Vagina (tissue), 2 donors: ENCODE data around the gene SSTR5. TPM values are rescaled to one million over a fixed set of nuclear protein-coding genes. Genes with fewer than 3 reads are reported as not detected.

Source experiments
- DNase-seq, 2 donors: peaks; one replicate each; pipeline ENCODE4 v3.0.0-alpha.2; 2017; ENCODE audit errors: extremely low spot score in 2 of 2
- H3K27ac ChIP-seq: fragments of 200-600 bp; sonication (generic); one replicate; pipeline ENCODE4 v1.5.1; 2019
- H3K27me3 ChIP-seq: fragments of 200-600 bp; sonication (generic); one replicate; pipeline ENCODE4 v1.5.1; 2019
- H3K36me3 ChIP-seq, 2 donors: fragments of 200-600 bp; sonication (generic); one replicate each; pipeline ENCODE4 v1.5.1; 2017 to 2019
- H3K4me1 ChIP-seq: fragments of 200-600 bp; sonication (generic); one replicate; pipeline ENCODE4 v1.5.1; 2019
- H3K4me3 ChIP-seq, 2 donors: fragments of 200-600 bp; sonication (generic); 1 replicate in 1 of 2; 2 replicates in 1 of 2; pipeline ENCODE4 v1.5.1; 2016 to 2019
- H3K9me3 ChIP-seq: fragments of 200-600 bp; sonication (generic); one replicate; pipeline ENCODE4 v1.5.1; 2019
- CTCF ChIP-seq, 3 experiments: fragments of 450-650 bp in 2 of 3; fragments of 200-600 bp in 1 of 3; sonication (generic) in 1 of 3; IDR thresholded peaks; one replicate each; pipeline ENCODE4 v1.5.1; 2017 to 2019; ENCODE audit warnings: antibody characterized with exemption in 3 of 3, mild to moderate bottlenecking in 2 of 3, moderate library complexity in 2 of 3
- POLR2A ChIP-seq, 2 donors: fragments of 450-650 bp; IDR thresholded peaks; one replicate each; pipeline ENCODE4 v1.6.1; 2017; ENCODE audit warnings: antibody characterized with exemption in 2 of 2, mild to moderate bottlenecking in 2 of 2, moderate library complexity in 2 of 2
- POLR2AphosphoS5 ChIP-seq, 2 donors: sonication (generic); formaldehyde crosslinking; IDR thresholded peaks; one replicate each; pipeline ENCODE4 v1.9.0; 2017; ENCODE audit warnings: antibody characterized with exemption in 2 of 2, mild to moderate bottlenecking in 2 of 2, low read depth in 1 of 2; ENCODE audit not compliant: insufficient read depth in 1 of 2
- intact Hi-C: fragments of 100-400 bp; cut with DNase I; formaldehyde crosslinking; loops from one replicate; pipeline ENCODE4 v1.15.1; 2023
- total RNA-seq: library from RNA; depleted of rRNA; stranded (reverse); fragments of >200 nt; gene quantifications from one replicate; pipeline ENCODE4 v1.2.3, GENCODE V29; 2016

Gene SSTR5
- total RNA-seq, 1 donor from 2014 or later: 0.98 TPM

- H3K4me3 ChIP-seq: no peak overlapping the region
- no peak for DNase-seq
- intact Hi-C loops: no loop called here
- peaks cover 31% of the 10 kb centered on the region for H3K4me1 ChIP-seq
- TF ChIP-seq POLR2AphosphoS5 (IDR thresholded peaks at IDR 0.05; ENCODE audit: insufficient read depth in 1 of 2, low read depth in 1 of 2) (no peak), CTCF (IDR thresholded peaks at IDR 0.05) (no peak), POLR2A (IDR thresholded peaks at IDR 0.05) (no peak)
- no peak overlapping the region for H3K27ac ChIP-seq
- no peaks in the 10 kb centered on the region for H3K27me3 ChIP-seq
- H3K9me3 ChIP-seq: peaks cover 11% of the 10 kb centered on the region
- H3K36me3 ChIP-seq: no peaks in the 10 kb centered on the region
Measured at GRCh38 chr16:1080801-1081733, 8.5 kb downstream of the SSTR5 start.

- intact Hi-C loops: no loop called here
- Histone ChIP-seq H3K4me3 (no peak overlapping the region), H3K27ac (no peak overlapping the region), H3K27me3 (no peaks in the 10 kb centered on the region), H3K9me3 (peaks cover 11% of the 10 kb centered on the region), H3K36me3 (no peaks in the 10 kb centered on the region), H3K4me1 (peaks cover 31% of the 10 kb centered on the region)
- TF ChIP-seq CTCF (IDR thresholded peaks at IDR 0.05) (no peak), POLR2AphosphoS5 (IDR thresholded peaks at IDR 0.05; ENCODE audit: insufficient read depth in 1 of 2, low read depth in 1 of 2) (no peak), POLR2A (IDR thresholded peaks at IDR 0.05) (no peak)
- DNase-seq: no peak
Measured at GRCh38 chr16:1081734-1082265, 9.3 kb downstream of the SSTR5 start.

- peaks cover 11% of the 10 kb centered on the region for H3K9me3 ChIP-seq
- intact Hi-C loops: no loop called here
- H3K4me3 ChIP-seq: no peak overlapping the region
- H3K36me3 ChIP-seq: no peaks in the 10 kb centered on the region
- H3K27me3 ChIP-seq: no peaks in the 10 kb centered on the region
- DNase-seq: no peak
- TF ChIP-seq CTCF (IDR thresholded peaks at IDR 0.05): no peak
- peak; percentile 17 to 63 for TF ChIP-seq POLR2AphosphoS5 (IDR thresholded peaks at IDR 0.05; ENCODE audit: insufficient read depth in 1 of 2, low read depth in 1 of 2)
- H3K4me1 ChIP-seq: peaks cover 31% of the 10 kb centered on the region
- peak overlapping the region; percentile 56 for H3K27ac ChIP-seq
Measured at GRCh38 chr16:1082266-1082951, 9.9 kb downstream of the SSTR5 start.

GRCh38 chr16:1082952-1083675 lies 10.6 kb downstream of the SSTR5 start:
- no peak for DNase-seq
- H3K27ac ChIP-seq: peak overlapping the region; percentile 56
- TF ChIP-seq POLR2A (IDR thresholded peaks at IDR 0.05) (no peak), CTCF (IDR thresholded peaks at IDR 0.05) (no peak), POLR2AphosphoS5 (IDR thresholded peaks at IDR 0.05; ENCODE audit: insufficient read depth in 1 of 2, low read depth in 1 of 2) (peak in 1 of 2 donors; percentile 0)
- no peaks in the 10 kb centered on the region for H3K27me3 ChIP-seq
- H3K36me3 ChIP-seq: no peaks in the 10 kb centered on the region
- peaks cover 11% of the 10 kb centered on the region for H3K9me3 ChIP-seq
- peaks cover 27% of the 10 kb centered on the region for H3K4me1 ChIP-seq
- intact Hi-C loops: no loop called here
- H3K4me3 ChIP-seq: no peak overlapping the region
